Measurements from ENCODE around the gene HOXA11.

Gene HOXA11

DNA sequence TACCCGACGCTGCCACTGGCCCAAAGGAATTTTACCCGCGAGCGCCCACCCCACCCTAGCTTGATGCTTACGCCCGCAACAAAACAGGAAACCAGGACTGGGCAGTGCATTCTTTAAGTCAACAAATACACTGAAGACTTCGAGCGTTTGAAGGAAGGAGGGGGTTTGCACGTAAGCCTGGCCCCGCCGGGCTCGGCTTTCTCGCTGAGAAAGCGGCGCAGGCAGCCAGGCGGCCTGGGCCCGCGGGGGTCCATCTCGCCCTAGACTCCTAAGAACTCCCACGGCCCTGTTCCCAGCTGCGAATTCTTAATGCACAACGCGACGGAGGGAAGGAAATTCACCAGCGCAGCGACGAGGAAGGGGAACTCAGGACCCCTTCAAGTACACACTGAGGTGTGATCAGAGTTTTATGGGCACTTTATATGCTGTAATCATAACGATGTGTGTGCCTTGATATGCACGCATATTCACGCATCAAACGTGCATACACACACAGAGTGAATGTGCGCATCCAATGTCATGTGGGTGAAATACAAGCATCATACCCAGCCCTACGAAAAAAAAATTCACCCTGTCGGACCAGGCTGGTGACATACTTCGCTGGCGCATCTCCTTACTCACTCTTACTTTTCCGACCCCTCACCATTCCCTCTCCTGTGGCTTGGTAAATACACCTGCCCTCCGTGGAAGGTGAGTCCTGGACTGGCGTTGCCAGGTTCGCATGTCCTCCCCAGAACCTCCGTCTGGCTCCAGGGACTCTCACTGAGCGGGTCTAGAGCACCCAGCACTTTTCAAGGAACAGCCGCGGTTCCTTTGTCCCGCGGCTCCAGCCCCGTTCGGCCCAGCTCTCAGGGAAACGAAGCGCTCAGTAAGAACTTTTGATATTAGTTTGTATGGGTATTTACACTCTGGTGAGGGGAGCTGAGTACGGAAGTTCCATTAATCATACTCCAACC lies 20.6 kb upstream of the HOXA11 start:
- no peak for DNase-seq (ENCODE audit: low read depth)

- DNase-seq (ENCODE audit: low read depth) = no peak
Measured at GRCh38 chr7:27204851-27205322, 19.9 kb upstream of the HOXA11 start.

DNA sequence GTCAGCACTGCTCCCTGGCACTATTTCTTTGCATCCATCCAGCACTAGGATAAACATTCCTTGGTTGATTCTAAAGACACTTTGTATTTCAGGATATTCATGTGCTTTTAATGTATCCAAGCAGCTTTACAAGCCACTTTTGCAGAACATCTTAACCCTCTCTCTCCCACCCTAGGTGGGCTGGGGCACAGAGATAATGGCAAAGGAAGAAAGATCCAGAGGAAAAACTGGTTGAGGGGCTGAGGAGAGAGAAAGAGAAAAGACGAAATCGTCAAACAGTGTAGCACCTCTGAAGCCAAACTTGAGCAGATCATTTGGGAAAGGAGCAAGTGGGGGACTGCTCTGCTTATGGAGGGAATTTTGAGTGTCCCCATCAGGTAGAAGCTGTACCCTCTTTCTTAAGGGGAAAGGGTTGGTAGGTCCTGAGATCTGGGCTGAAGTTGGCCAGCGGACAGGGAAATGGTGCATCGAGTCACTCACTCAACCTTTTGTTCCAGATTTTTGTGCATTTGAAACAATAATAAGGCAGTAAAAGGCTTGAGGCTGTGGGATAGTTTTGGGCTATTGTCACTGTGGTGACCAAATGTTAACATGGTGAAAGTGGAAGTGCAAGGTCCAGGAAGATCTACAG lies 19.0 kb upstream of the HOXA11 start:
- no peak for DNase-seq (ENCODE audit: low read depth)

GRCh38 chr7:27203365-27203953 lies 18.4 kb upstream of the HOXA11 start:
- DNase-seq (ENCODE audit: low read depth) = no peak

- DNase-seq (ENCODE audit: low read depth) = no peak
Measured at GRCh38 chr7:27202862-27203134, 17.8 kb upstream of the HOXA11 start.

DNA sequence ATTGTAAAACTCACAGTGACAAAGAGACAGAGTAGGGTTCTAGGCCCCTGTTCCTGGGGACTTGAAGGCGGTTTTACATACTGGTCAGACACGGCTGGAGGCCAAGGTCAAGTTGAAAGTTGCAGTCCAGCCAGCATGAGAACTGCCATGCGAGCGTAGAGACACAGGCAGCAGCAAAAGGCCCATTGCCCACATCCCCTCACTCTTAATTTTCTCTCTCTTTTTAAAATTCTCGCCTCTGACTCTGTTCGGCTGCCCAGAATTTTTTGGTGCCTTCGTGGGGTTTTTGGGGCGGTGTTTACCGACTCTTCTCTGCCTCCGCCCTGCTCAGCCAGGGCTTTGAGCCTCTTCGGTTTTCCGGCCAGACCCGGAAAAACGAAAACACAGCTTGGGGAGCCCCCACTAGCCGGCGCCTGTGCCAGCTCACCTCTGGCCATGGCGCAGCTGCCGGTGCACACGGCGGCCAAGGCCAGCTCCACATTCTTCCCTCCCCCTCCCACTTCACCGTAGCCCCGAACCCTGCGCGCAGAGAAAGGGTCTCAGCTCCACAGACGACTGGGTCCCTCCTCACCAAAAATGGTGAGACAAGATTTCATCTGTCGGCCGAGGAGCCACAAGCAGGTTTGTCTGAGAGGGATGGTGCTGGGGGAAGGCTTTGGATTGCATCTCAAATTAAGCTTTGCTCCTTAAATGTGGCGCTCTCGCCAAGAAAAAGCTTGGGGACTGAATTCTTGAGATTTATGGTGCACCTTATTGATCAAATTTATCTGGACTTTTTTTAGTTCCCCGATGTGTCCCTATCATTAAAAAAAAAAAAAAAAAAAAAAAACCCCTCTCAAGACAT lies 17.2 kb upstream of the HOXA11 start:
- DNase-seq (ENCODE audit: low read depth) = no peak

- no peak for DNase-seq (ENCODE audit: low read depth)
Measured at GRCh38 chr7:27201580-27202017, 16.6 kb upstream of the HOXA11 start.

DNA sequence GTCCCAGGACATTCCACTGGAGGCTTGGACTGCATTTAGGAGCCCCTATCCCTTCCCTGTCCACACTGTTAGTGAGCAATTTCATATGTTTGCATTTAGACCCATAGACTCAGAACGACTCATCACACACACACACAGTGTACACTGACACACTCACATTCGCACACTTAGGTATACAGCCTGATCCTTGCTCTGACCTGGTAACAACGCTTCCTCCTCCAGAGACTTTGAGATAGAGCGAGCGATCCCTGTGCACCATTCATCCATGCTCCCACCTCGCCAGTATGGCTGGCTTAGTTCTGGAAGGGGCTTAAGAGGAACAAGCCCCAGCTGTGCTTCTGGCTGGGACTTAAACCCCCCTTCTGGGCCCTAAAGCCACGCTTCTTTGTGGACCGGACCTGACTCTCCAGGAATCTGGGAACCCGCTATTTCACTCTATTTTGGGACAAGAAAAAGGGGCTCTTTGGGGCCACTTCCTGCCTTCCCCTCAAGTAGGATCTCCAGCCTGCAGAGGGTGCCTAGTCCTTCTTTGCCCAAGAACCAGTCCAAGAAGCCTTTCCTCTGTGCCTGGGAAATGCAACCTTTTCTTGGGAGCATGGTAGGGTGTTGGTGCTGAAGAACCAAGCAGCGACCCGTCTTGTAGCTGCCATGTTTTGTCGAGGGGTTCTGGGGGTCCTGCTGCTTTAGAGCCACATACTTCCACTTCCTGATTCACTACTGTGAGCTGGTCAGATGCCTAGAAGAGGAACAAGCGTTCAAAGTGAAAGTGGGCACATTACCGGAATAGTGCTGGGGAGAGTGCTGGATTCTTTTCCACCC lies 15.9 kb upstream of the HOXA11 start:
- no peak for DNase-seq (ENCODE audit: low read depth)

- no peak for DNase-seq (ENCODE audit: low read depth)
Measured at GRCh38 chr7:27199849-27200760, 15.1 kb upstream of the HOXA11 start, which contains the start of gene HOXA13. TSS of gene HOXA13 (minus strand) at chr7:27200091. CDS start at chr7:27200077, 14 bp downstream.

GRCh38 chr7:27198871-27199801 lies 14.1 kb upstream of the HOXA11 start:
- DNase-seq (ENCODE audit: low read depth) = no peak

GRCh38 chr7:27198138-27198841 lies 13.3 kb upstream of the HOXA11 start:
- no peak for DNase-seq (ENCODE audit: low read depth)

DNA sequence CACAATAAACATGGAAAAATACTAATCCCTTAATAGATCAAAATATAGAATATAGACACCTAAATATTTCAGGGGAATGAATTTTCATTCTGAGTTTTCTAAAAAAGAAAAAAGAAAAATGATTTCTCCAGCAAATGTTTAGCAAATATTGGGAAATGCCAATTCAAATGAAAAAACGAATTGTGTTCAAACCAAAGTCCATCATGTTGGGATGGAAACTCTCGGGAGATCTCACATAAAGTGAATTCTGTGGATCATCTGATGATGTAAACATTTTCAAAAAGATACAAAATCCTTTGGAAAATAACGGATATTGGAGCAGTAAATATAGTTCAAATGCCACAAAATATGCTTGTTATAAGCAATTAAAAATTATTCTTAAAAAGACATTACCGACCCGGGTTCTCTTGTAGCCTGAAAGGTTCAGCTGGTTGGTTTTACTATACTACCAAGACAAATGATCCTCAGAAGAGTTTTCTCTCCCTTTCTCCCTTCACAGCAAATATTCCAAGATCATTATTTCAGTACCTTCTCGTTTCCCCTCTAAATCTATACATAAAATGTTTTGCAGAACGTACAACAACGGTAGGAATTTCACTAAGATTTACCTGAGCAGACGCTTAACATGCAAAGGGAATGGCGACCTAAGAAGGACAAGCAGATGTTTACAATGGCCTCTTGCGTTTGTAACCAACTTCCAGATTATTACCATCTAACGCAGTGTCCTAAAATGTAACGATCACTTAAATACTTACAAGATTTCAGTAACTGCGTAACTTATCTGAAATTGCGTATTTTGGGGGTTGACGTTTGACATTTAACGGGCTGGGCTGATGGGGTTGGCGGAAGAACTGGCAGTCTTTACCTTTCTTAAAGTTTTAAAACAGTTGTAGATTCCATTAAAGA lies 12.4 kb upstream of the HOXA11 start:
- no peak for DNase-seq (ENCODE audit: low read depth)

DNA sequence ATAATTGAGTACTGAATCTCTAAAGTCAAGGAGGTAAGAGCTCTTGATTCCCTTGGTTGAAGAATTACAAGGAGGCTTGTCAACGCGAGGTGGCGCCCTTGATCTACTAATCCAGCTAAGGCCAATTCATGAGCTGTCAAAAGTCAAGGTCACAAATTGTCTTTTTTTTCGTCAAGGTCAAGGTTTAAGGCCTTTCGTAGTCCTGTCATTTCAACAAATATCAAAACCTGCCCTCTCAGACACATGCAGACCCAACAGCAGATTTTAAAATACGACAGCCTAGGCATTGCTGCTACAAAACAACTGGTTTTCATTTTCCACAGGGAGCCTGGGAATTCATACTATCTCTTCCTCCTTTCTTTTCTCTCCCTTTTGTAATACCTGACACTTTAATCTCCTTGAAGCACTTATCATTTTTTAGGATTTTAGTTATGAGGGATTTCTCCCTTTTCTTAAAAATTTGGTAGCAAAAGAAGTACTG lies 11.3 kb upstream of the HOXA11 start:
- DNase-seq (ENCODE audit: low read depth) = peak; percentile 49

DNA sequence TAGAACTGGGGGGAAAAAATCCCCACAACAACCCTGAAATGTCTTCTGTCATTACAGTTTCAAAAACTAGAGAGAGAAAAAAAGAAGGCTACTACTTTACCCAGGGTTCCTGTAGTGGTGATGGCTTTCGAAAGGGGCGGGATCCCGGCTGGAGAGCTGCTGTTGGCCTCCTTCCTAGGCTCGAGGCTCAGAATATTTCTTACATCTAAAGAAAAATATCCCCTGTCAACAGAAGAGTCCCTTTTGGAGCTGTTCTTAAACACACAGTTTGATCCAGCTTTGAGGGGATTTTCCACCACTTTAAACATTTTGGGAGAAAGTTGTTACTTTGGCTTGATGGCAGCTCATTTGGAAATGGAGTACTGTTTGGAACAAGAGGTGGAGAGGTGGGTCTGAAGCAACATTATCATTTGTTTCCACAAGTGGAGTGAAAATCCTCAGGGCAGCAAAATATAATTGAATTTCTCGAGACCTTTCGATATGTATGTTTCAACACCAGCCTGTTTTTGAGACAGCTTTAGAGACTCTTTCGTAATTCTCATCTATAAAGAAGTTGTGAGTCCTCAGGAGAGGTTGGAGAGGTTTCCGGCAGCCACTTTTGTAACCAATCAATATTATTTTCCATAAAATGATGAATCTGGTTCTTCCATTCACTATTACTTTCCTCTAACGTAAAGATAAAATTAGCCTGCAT lies 9.8 kb upstream of the HOXA11 start:
- DNase-seq (ENCODE audit: low read depth) = no peak

DNA sequence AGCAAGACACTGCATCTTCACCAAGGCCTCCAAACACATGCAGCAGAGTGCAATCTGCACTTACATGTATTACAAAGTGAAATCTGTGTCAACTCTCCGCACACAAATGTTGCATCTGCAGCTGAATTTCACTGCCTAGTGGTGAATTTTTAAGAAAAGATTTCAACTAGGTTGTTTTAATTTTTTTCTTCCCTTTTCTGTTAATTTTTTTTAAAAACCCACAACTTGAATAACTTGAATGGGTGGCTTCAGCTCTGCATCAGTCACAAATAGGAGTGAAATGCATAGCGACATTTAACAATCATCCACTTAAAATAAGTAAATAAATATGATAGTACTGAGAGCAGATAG lies 8.9 kb upstream of the HOXA11 start:
- no peak for DNase-seq (ENCODE audit: low read depth)

DNA sequence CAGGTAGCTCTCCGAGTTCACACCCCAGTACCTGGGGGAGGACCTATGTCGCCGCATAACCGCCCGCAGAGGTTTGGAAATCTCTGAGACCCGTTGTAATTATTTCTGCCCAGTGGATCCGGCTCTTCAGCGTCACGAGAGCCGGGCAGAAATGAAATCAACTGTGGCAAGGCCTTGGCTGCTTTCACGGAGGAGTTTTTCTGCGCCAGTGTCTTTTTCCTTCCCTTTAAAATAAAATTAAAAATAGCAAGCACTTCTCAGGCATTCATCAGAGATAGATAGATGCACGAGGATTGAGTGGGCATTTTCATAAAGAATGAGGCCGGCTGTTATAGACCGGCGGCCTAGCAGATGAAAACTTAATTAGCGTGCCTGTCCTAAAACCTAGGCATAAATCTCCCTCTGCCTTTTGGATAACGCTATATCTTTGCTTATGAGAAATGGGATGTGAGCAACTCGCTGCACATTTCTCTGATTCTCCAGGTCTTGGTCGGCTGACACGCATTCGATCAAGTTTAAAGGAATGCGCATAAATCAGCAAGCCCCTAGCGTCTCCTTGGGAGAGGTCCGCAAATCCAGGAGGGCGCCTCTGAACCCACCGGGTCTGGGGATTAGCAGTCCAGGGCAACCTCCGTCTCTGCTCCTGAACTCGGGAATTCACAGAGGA lies 8.4 kb upstream of the HOXA11 start:
- DNase-seq (ENCODE audit: low read depth) = no peak

Data from T-helper 22 cell (primary cell).